Frontal cortex (tissue), 4 donors: ENCODE data around the gene WNT16. TPM values are rescaled to one million over a fixed set of nuclear protein-coding genes. Genes with fewer than 3 reads are reported as not detected.
"Not testable (repeated sequence)": the region's sequence is repeated elsewhere in the genome, so short reads cannot be mapped to it uniquely, and the experiment has no call there.

Source experiments
- DNase-seq, 2 donors: peaks; one replicate each; pipeline ENCODE4 v3.0.0; 2012; ENCODE audit warnings: low spot score in 2 of 2
- FAIRE-seq: peaks from 2 replicates; lab custom pipeline; 2012; peaks lifted over from hg19 to GRCh38; lab: Jason Lieb, UNC
- total RNA-seq: library from RNA; depleted of rRNA; stranded (reverse); fragments of >200 nt; gene quantifications from one replicate; pipeline ENCODE4 v1.2.3, GENCODE V29; 2014
- donor health status: control.
- donor health status: control.
- donor health status: control.

The WNT16 gene, protein sequence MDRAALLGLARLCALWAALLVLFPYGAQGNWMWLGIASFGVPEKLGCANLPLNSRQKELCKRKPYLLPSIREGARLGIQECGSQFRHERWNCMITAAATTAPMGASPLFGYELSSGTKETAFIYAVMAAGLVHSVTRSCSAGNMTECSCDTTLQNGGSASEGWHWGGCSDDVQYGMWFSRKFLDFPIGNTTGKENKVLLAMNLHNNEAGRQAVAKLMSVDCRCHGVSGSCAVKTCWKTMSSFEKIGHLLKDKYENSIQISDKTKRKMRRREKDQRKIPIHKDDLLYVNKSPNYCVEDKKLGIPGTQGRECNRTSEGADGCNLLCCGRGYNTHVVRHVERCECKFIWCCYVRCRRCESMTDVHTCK
- 0.82 TPM for total RNA-seq

DNA sequence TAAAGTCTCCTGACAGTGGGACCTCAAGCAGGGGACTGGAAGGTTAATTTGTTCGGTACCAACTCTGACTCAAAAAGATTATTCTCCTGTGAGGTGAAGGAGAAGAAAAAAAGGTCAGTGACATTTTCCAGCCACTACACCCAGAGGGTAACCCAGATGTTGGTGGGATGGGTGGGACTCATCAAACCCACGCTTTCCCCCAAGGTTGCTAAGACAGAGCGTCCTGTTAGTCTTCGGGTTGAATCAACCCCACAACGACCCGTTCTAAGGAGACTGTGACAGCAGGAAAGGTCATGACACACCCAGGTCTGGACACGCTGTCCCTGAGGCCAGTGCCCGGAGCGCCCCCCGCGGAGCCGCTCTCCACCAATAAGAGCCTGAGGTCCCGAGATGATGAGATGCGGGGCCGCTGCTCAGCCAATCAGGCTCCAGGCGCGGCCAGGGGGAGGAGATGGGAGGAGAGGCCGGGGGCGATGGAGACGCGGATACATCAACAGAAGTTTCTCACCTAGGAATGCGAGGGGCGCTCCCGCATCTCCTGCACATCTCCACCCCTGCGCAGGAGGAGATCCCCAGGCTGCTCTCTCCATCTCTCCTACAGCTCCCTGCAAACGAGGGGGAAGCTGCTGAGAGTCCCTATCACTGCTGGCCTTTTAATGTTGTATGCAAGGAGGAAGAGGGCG, at the start of gene WNT16:
Gene WNT16, plus strand, starts transcription at position 493 of the 683 bp plus-strand sequence. CDS start 293 bp downstream, outside the sequence.
- FAIRE-seq (no peak), DNase-seq (peak in 1 of 2 donors; percentile 42)

DNA sequence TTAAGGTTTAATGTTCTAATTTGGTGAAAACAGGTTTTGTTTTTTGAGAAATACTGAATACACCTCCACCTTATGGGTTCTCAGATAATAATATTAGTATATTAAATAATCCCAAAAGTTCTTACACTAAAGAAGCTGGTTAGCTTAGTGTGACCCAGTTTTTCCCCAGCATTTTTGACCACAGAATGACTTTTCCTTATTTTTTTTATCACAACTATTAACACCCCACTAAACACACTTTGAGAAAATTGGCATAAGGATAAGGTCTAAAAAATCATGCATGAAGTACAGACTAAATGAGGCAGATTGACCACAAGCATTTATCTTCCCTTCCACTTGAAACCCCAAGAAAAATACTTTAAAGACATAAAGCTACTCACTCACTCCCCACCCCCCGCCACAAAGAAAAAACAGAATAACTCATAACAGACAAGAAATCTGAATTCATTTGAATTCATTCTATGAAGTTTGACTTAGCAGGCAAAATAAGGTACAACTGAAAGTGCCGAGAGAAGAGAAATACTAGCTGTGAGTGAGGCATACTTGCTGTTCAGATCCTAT, 49.7 kb upstream of the WNT16 start:
- no peak for FAIRE-seq

GRCh38 chr7:121279822-121280221, 49.0 kb upstream of the WNT16 start:
- DNase-seq, result no peak

More for the DNA sequence above, 49.7 kb upstream of the WNT16 start:
- no peak for DNase-seq

DNA sequence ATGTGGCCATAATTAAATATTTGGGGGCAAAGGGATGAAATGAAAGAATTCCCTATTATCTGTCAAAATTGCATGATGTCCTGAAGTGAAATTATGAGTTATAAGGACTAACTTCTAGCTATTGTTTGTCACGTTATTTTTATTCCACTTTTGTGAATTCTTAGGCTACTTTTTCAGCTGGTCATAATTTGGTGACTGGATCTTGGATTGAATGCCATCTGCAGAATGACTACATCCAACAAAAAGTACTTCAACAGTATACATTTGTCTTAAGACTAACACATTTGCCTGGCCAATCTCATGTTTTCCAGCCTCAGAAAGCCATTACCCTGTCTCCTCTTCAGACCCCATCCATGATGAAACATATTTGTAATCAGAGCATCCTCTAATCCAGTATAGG, 48.1 kb upstream of the WNT16 start:
- DNase-seq (no peak), FAIRE-seq (no peak)

More at GRCh38 chr7:121279822-121280221, 49.0 kb upstream of the WNT16 start:
- FAIRE-seq, result no peak

DNA sequence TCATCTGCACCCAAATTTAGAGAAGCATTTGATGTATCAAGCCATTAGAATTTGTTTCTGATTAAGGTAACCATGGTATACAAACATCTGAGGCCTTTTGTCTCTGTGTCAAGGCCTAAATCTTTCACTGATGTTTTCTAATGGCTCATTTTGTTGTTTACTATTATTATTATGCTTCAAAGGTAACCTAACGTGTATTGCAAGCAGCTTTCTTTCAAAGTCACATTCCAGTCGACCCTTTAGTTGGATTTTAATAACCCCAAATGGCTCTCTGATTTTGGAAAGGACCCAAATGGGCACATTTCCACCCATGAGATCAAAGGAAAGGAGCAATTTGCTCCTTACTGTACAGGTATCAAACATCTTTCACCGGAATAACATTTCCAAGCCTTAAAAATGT, 46.7 kb upstream of the WNT16 start:
- FAIRE-seq (no peak), DNase-seq (no peak)

DNA sequence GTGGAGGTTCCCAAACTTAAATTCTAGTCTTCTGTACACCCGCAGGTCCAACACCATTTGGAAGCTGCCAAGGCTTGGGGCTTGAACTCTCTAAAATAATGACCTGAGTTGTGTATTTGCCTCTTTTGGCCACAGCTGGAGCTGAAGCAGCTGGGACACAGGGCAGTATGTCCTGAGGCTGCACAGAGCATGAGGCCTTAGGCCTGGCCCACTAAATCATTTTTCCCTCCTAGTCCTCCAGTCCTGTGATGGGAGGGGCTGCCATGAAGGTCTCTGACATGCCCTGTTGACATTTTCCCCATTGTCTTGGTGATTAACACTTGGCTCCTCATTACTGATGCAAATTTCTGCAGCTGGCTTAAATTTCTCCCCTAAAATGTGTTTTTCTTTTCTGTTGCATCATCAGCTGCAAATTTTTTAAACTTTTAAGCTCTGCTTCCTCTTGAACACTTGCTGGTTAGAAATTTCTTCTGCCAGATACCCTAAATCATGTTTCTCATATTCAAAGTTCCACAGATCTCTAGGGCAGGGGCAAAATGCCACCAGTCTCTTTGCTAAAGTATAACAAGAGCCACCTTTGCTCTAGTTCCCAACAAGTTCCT, 43.6 kb upstream of the WNT16 start:
- FAIRE-seq (no peak), DNase-seq (no peak)

GRCh38 chr7:121286186-121286585, 42.6 kb upstream of the WNT16 start:
- DNase-seq (no peak), FAIRE-seq (no peak)

DNA sequence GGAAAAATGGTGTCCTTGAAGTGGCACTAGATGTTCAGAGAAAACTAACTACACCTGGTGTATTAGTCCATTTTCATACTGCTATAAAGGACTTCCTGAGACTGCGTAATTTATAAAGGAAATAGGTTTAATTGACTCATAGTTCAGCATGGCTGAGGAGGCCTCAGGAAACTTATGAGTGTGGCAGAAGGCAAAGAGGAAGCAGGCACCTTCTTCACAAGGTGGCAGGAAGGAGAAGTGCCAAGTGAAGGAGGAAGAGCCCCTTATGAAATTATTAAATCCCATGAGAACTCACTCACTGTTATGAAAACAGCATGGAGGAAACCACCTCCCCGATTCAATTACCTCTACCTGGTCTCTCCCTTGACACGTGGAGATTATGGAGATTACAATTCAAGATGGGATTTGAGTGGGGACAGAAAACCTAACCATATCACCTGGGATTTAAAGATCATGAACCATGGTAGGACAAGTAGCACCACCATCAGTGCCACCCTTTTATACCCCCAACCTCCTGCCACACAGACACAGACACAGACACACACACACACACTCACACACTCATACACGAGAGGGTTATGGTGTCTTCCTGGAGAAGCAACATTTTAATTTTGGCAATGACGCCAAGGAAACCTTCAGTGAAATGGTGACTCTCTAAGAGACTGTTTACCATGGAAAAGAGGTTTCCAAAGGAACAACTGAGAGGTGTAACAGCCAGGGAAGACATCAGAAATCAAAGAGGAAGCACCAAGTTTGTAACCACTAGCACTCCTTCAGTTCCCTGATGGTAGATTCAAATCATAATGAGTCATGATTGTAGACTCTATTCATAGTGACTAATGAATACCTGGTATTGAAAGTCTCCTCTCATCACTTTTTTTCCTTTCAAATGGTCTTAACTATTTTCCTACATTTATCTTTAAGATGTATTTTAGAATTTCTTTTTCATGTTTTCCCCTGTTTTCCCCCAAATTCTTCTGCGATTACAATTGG, 41.8 kb upstream of the WNT16 start:
- DNase-seq (no peak), FAIRE-seq (no peak)

- no peak for DNase-seq
- no peak for FAIRE-seq
Observed at GRCh38 chr7:121288894-121289293, 39.9 kb upstream of the WNT16 start.

DNA sequence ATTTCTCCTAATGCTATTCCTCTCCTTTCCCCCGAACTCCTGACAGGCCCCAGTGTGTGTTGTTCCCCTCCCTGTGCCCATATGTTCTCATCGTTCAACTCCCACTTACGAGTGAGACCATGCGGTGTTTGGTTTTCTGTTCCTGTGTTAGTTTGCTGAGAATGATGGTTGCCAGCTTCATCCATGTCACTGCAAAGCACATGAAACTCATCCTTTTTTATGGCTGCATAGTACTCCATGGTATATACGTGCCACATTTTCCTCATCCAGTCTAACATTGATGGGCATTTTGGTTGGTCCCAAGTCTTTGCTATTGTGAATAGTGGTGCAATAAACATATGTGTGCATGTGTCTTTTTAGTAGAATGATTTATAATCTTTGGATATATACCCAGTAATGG, 38.9 kb upstream of the WNT16 start:
- DNase-seq, FAIRE-seq: not testable (repeated sequence)

DNA sequence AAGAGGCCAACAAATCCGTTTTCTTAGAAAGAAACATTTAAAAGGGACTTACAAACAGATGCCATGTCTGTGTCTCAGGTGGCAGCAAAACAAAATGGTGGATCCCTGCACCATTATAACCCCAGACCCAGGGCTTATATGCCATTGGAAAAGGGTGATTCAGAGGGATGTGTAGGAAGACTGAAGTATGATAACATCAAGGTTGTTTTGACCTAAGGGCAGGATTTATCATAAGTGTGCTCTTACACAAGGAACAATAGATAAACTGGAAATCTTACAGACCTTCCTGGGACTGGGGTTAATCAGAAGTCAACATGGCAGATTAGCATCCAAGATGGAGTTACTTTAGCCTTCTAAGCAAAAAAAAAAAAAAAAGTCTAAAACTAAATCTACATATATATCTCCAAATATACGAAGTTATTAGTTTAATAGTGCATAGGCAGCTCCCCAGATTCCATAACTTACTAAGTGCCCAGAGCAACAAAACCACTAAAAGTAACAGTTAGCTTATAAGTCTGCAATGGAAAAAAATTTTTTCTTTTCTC, 34.3 kb upstream of the WNT16 start:
- DNase-seq (no peak), FAIRE-seq (no peak)

GRCh38 chr7:121297843-121298242, 31.0 kb upstream of the WNT16 start:
- DNase-seq (no peak), FAIRE-seq (no peak)

DNA sequence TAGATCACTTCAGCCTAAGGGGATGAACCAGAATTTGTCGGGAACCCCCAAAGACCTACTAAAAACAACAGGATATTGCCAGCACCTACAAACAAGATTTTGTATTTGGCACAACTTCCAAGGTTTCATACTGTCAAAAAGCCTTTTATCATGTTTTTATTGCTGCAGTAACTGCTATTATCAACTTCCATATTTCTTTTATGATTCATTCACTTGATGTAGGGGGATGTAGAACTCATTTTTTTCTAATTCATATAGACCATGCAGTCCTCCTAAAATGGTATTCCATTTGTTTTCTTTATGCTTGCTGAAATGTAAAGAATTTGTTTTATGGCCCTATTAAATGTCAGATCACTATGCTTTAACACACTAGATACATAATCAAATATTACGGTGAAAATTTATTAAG, 30.0 kb upstream of the WNT16 start:
- FAIRE-seq, result no peak
- no peak for DNase-seq

DNA sequence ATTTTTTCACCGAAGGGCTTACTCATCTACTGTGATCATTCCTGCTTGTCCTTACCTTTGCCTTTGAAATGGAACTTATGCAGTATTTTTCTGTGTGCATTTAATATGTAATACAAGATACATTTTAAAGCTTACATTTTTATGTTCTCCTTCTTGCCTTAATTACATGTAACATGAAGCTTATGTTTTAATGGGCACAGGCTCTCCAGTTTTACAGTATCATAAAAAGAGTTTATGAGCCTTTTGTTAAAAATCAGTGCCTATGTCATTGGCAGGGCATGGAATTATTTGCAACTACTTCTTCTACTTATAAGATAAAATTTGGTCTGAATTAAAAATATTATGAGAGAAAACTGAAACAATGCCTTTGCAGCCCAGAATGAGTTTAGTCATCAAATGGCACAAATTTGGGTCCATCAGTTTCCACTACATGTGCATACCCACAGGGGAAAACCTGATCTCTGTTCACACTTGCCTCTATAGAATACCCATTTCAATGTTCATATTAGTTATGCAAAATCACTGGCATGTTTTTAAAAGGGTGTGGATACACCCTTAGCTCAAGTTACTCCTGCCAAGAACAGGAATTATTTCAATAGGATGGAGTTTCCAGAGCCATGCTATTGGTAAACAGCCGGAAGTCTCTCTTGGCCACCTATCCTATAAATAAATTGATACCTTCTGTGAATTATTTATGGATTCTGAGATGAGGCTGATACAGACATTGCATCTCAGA, 27.9 kb upstream of the WNT16 start:
- FAIRE-seq, result no peak
- no peak for DNase-seq

- no peak for DNase-seq
- no peak for FAIRE-seq
Observed at GRCh38 chr7:121301446-121302213, 27.2 kb upstream of the WNT16 start.

DNA sequence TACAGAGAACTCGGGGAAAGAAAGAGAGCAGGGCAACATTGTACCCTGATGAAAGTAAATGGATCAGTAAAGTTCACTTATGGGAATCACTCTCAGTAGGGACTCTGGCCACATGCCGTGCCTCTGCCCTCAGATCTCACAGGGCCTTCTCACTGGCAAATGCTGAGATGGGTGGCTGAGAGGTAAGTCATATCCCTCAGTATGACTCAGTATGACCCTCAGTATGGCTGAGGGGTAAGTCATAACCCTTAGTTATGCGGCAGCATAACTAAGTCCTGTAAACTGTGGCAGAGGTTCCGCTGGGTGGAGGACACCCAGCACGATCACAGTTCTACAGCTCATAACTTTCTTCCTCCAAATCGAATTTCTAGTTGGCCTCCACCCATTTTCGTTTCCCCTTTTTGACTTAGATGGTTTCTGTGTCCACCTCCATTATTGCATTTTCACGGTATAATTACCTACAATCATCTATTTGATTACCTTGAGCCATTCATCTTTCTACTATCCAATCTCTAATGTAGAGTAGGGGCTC, 26.5 kb upstream of the WNT16 start:
- FAIRE-seq (no peak), DNase-seq (no peak)

DNA sequence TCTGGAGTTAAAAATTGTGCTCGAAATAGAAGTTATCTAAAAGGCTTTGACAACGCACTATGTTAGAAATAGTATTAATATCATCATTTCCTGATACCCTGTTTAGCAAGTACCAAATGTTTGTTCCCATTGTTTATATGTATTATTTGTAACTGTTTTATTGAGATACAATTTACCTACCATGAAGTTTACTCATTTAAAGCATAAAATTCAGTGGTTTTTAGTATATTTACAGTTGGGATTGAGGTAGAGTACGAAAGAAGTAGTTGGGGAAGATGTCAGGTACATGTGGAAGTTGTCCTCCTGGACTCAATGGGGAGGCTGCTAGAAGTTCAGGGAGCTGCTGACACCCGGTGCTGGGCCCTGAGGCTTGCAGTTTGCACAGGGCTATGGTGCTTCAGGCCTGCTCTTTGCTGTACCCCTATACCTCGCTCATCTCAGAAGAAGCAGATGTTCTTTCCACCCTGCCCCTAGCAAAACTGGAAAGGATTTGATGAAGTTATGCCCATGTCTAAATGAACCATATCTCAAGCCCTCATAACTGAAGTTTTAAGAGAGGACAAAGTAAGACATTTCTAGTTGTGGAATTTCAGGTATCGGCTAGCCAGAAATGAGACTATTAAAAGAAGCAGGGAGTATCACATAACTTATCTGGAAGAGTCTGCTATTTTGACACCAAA, 25.2 kb upstream of the WNT16 start:
- FAIRE-seq, result no peak
- no peak for DNase-seq
